ENCODE results near the gene EGFL7. TPM values are rescaled to one million over a fixed set of nuclear protein-coding genes. Genes with fewer than 3 reads are reported as not detected.

EGFL7 gene
- total and polyA plus RNA-seq, 2 of the 13 experiments (the other 11 are each of a cell fraction or from before 2014, with no cell fraction given): 0.20 to 5.1 TPM

- no peak for TF ChIP-seq IRF9 (CRISPR knock-in tag; IDR thresholded peaks at IDR 0.05; ENCODE audit: borderline replicate concordance)
- TF ChIP-seq ZNF382 (CRISPR knock-in tag; IDR thresholded peaks at IDR 0.05; ENCODE audit: borderline replicate concordance): no peak
- TF ChIP-seq IKZF4 (CRISPR knock-in tag; IDR thresholded peaks at IDR 0.05; ENCODE audit: borderline replicate concordance, low read depth, not compliant biosample characterization): no peak
- TF ChIP-seq ZNF839 (CRISPR knock-in tag; IDR thresholded peaks at IDR 0.05; ENCODE audit: borderline replicate concordance): no peak
- no peak for TF ChIP-seq ZFP62 (CRISPR knock-in tag; IDR thresholded peaks at IDR 0.05)
- TF ChIP-seq ZNF513 (CRISPR knock-in tag; conservative IDR thresholded peaks at IDR 0.05): no peak
- TF ChIP-seq EEA1 (CRISPR knock-in tag; IDR thresholded peaks at IDR 0.05; ENCODE audit: borderline replicate concordance): no peak
- TF ChIP-seq ZNF724P (CRISPR knock-in tag; IDR thresholded peaks at IDR 0.05; ENCODE audit: borderline replicate concordance): 0 out of 2 replicates have a peak, but pooled peaks have one; percentile 23
- TF ChIP-seq ZNF253 (CRISPR knock-in tag; IDR thresholded peaks at IDR 0.05; ENCODE audit: borderline replicate concordance): no peak
- TF ChIP-seq HNF4A (CRISPR knock-in tag; IDR thresholded peaks at IDR 0.05): no peak
- TF ChIP-seq DR1 (CRISPR knock-in tag; IDR thresholded peaks at IDR 0.05): no peak
- no peak for TF ChIP-seq ZNF678 (CRISPR knock-in tag; IDR thresholded peaks at IDR 0.05)
- TF ChIP-seq SKIL (CRISPR knock-in tag; IDR thresholded peaks at IDR 0.05; ENCODE audit: borderline replicate concordance): no peak
- TF ChIP-seq REPIN1 (CRISPR knock-in tag; IDR thresholded peaks at IDR 0.05; ENCODE audit: borderline replicate concordance, low read depth): no peak
- TF ChIP-seq CHD2 (IDR thresholded peaks at IDR 0.05; ENCODE audit: low read depth, low read length): no peak
- TF ChIP-seq ZMYM2 (CRISPR knock-in tag; IDR thresholded peaks at IDR 0.05): no peak
- no peak for TF ChIP-seq ZNF777 (CRISPR knock-in tag; IDR thresholded peaks at IDR 0.05)
- TF ChIP-seq MTERF4 (CRISPR knock-in tag; IDR thresholded peaks at IDR 0.05): peak; percentile 9; the same call in 1 of the 2 replicates
- no peak for TF ChIP-seq PLRG1 (conservative IDR thresholded peaks at IDR 0.05)
- TF ChIP-seq LBX2 (CRISPR knock-in tag; IDR thresholded peaks at IDR 0.05; ENCODE audit: borderline replicate concordance): no peak
These were observed 18.4 kb upstream of the EGFL7 start (continued) for GRCh38 chr9:136644343-136644592.

Data from HepG2 (cell line).